ENCODE results near the gene BAZ2A.

GRCh38 chr12:56634837-56635791 lies 5.0 kb upstream of the BAZ2A start:
- TF ChIP-seq GATA2 (IDR thresholded peaks at IDR 0.05; ENCODE audit: insufficient read depth, insufficient read length, low read depth, low read length) (no peak), MAX (IDR thresholded peaks at IDR 0.05; ENCODE audit: insufficient read depth, insufficient read length) (no peak), JUN (IDR thresholded peaks at IDR 0.05; ENCODE audit: borderline replicate concordance, insufficient read depth, insufficient read length, low read depth) (no peak), POLR2AphosphoS5 (IDR thresholded peaks at IDR 0.05; ENCODE audit: insufficient read depth, low read depth, low read length) (peak; percentile 7)
